WI38 (cell line): ENCODE data around the gene GCHFR.

ENCODE experiments used
- H3K4me3 ChIP-seq: 2 replicates; pipeline ENCODE4 v1.5.1; 2011; ENCODE audit warnings: low read depth, mild to moderate bottlenecking, control low read depth, low read length
- TF ChIP-seq, protein P1 (sequence below): IDR thresholded peaks from 2 replicates; pipeline ENCODE4 v1.5.1; 2012; ENCODE audit warnings: low read depth, mild to moderate bottlenecking, control low read depth, low read length

Gene GCHFR

DNA sequence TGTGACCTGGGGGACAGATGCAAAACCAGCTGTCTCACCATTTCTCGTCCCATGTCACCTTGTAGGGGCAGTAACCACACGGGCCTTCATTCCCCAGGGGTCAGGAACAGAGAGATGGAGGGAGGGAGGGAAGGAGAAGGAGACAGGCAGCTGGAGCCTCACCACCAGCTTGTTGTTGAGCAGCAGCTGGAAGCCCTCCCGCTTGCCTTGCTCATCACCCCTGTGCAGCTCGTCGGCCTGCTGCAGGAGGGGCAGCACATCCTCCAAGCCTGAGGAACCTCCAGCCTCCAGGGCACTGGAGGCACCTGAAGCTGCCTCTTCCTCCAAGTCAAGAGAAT is 19.1 kb upstream of the GCHFR start:
- H3K4me3 ChIP-seq, result no peak overlapping the region
- TF ChIP-seq, protein P1, sequence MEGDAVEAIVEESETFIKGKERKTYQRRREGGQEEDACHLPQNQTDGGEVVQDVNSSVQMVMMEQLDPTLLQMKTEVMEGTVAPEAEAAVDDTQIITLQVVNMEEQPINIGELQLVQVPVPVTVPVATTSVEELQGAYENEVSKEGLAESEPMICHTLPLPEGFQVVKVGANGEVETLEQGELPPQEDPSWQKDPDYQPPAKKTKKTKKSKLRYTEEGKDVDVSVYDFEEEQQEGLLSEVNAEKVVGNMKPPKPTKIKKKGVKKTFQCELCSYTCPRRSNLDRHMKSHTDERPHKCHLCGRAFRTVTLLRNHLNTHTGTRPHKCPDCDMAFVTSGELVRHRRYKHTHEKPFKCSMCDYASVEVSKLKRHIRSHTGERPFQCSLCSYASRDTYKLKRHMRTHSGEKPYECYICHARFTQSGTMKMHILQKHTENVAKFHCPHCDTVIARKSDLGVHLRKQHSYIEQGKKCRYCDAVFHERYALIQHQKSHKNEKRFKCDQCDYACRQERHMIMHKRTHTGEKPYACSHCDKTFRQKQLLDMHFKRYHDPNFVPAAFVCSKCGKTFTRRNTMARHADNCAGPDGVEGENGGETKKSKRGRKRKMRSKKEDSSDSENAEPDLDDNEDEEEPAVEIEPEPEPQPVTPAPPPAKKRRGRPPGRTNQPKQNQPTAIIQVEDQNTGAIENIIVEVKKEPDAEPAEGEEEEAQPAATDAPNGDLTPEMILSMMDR, result no peak

DNA sequence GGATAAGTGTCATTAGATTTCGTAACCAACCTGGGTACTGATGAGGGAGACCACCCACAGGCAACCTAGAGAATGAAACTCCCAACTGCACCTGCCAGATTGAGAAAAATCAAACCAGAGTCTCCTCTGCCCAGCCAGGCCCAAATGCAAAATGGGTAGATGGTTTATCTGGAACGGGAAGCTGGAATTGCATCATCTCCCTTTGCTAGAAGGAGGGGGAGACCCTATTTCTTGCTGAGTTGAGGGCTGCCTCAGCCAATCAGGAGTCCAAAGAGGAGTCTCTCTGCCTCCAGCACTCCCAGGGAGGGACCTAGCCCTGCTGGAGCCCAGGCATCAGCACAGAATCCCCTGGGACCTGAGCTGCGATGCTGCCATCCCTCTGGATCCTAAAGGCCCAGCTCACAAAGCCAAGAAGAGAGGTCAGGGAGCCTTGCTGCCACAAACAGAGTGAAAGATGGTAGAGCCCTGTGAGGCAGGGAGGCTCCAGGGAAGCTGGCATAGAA is 16.9 kb upstream of the GCHFR start:
- TF ChIP-seq, protein P1, result no peak
- H3K4me3 ChIP-seq, result no peak overlapping the region

DNA sequence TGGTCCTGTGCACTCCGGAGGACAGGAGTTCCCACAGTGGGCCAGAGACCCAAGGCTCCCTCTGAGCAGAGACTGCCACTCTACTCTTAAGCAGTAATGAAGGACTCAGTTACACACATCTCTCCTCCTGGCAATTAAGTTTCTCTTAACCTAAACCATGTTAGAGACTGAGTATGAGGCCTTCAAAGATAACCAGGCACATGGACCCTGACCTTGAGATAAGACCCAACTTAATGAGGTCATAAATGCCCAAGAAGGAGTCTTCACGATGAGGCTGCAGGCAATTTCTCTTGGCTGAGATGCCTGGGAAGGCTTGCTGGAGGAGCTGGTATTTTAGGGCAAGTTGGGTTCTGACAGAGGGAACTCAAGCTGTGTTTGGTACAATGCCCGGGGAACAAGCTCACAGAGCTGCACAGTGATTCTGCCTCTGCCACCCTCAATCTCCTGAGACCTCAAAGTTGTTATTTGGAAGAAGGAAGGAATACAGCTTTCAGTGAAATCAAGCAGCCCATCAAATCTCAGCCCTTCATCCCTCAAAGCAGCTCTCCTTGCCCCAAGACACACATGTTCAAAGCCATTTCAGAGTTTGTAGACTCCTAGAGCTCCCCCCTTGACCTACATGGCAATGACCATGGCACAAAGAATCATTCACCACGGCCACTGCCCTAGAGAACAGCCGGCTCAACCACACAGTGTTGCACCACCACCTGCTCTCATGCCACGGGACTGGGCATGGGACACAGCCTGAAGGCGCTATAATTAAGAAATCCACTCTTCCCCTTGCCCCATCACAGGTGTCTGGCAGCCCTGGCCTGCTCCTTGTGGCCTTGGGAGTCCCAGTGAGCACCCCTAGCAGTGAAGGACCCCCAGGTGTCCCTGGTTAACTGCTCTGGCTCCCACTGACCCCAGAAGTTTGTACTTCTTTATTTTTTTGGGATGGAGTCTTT is 15.9 kb upstream of the GCHFR start:
- no peak overlapping the region for H3K4me3 ChIP-seq
- TF ChIP-seq, protein P1, result no peak

DNA sequence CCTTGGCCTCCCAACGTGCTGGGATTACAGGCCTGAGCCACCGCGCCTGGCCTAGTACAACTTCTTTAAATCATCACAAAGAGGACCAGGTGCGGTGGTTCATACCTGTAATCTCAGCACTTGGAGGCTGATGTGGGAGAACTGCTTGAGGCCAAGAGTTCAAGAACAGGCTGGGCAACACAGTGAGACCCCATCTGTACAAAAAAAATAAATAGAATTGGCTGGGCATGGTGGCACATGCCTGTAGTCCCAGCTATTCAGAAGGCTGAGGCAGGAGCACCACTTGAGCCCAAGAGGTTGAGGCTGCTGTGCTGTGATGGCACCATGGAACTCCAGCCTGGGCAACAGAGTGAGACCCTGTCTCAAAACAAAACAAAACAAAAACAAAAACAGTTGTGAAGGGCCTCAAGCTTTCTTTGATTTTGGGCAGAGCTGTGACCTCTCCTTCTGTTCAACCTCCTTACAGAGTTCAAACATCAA is 14.7 kb upstream of the GCHFR start:
- TF ChIP-seq, protein P1, result no peak
- H3K4me3 ChIP-seq, result no peak overlapping the region

GRCh38 chr15:40750885-40751284 is 13.0 kb upstream of the GCHFR start:
- no peak overlapping the region for H3K4me3 ChIP-seq
- TF ChIP-seq, protein P1, result no peak

GRCh38 chr15:40751745-40752144 is 12.1 kb upstream of the GCHFR start:
- TF ChIP-seq, protein P1, result no peak
- no peak overlapping the region for H3K4me3 ChIP-seq

GRCh38 chr15:40754574-40754882 is 9.3 kb upstream of the GCHFR start:
- TF ChIP-seq, protein P1, result no peak
- peak overlapping the region; percentile 98 for H3K4me3 ChIP-seq
